Upper lobe of left lung (tissue), 4 donors: ENCODE data around the gene C2orf76.

Experiments used
- CTCF ChIP-seq, 6 experiments: fragments of 450-650 bp in 4 of 6; fragments of 200-600 bp in 2 of 6; sonication (generic) in 2 of 6; IDR thresholded peaks; one replicate each; pipeline ENCODE4 v1.5.1; 2016 to 2019; ENCODE audit warnings: antibody characterized with exemption in 6 of 6
- EP300 ChIP-seq, 4 donors: sonication (generic); formaldehyde crosslinking; IDR thresholded peaks; one replicate each; pipeline ENCODE4 v1.5.1; 2017; ENCODE audit warnings: antibody characterized with exemption in 4 of 4, control low read depth in 2 of 4
- POLR2A ChIP-seq, 4 donors: fragments of 450-650 bp; IDR thresholded peaks; one replicate each; pipeline ENCODE4 v1.5.1; 2016 to 2017; ENCODE audit warnings: antibody characterized with exemption in 4 of 4, mild to moderate bottlenecking in 2 of 4

- TF ChIP-seq CTCF (IDR thresholded peaks at IDR 0.05) (no peak), EP300 (IDR thresholded peaks at IDR 0.05) (no peak), POLR2A (IDR thresholded peaks at IDR 0.05) (no peak)
Observed at GRCh38 chr2:119253760-119254600, 112.7 kb downstream of the C2orf76 start.
